Smooth muscle cell of the brain vasculature (primary cell): Measurements from ENCODE around the gene UBQLN4.
A peak's percentile ranks its signal among the peaks of the same experiment; 100 is the strongest.

ENCODE experiments used
- DNase-seq: peaks from one replicate; pipeline ENCODE4 v3.0.0-alpha.2; 2012; ENCODE audit warnings: low read depth, low spot score

The UBQLN4 gene

DNA sequence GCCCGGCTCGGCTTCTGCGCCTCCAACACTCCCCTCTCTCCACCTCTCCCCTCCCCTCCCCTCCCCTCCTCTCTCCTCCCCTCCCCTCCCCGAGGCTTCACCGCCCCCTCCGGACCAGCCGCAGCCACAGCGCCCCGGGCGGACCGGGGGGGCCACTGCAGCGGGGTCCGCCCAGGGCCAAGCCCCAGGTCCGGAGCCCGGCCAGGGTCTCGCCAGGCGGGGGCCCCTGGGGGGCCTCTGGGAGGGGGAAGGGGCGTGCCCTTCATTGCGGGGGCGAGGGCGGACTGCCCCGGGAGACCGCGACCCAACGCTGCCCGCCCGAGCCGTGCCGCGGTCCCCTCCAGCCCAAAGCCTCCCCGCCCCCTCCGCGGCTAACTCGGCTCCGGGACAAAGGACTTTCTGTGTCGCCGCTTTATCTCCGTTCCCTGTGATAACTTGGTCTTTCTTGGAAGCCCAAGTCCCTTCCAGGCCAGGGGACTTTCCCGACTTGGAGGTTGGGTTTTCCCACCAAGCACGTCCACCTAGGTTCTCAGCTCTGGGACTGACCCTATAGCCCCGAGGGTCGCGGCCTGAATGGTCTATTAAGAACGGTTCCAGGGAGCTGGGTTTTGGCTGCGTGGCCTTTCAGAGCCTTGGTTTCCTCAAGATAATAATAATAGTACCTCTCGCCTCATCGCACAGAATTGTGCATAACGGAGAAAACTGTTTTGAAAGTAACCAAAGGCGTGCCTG lies at the start of gene UBQLN4:
Gene UBQLN4, minus strand, starts transcription at position 31 of the 732 bp plus-strand sequence. CDS start 97 bp downstream, outside the sequence.
- DNase-seq, result no peak

DNA sequence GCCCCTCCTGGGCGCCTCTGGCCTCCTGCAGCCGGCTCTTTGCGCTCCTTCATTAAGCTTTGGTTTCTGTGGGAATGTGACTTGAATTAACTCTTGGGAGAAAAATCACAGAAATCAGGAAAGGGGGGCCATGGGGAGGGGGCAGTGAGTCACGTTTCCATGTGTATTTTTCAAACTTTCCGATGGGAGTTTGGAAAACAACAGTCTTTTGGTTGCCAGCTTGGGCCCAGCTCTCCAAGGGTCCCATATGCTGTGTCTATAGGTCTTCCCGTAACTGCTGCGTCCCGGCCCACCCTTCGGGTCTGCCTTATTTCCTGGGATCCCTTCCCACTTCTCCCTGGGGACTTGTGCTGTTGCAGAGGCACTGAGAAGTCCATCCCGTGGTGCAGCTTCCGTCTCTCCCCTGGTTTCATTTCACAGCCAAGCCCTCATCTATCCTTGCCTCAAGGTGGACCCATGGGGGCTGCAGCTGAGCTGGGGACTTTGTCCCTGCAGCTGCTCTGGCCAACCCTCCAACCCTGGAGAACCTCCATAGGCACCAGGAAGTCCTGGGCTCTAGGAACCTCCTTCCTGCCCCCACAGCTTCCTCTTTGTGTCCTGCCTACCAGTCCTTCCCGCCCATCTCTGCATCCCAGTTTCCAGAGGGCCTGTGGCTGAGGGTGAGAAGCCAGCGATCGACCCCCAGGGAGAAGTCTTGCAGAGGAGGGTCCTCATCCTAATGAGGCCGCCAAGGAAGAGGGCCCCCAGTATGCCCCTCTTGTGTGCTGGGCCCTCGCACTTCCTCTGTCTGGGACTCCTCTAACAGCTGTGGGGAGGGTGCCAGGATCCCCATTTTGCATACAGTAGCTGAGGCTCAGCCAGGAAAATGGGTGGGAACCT lies 49.3 kb upstream of the UBQLN4 start:
- no peak for DNase-seq

DNA sequence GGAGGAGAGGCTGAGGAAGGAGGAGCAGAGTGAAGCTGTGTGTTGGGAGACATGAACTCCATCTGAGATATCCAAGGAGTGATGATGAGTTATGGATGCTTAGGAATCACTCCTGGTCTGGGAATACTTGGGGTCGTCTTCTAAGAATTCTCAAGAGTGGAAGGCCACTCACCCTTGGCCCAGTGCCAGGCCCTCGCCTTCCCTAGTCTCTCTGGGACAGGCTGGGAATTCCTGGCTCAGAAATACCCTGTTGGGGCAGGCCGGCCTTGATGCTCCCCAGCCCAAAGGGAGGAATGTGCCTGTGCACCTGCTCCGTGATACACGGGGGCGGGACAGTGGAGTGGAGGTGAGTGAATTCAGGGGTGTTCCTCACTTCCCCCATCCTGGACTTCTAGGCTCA lies 48.3 kb upstream of the UBQLN4 start:
- no peak for DNase-seq

DNA sequence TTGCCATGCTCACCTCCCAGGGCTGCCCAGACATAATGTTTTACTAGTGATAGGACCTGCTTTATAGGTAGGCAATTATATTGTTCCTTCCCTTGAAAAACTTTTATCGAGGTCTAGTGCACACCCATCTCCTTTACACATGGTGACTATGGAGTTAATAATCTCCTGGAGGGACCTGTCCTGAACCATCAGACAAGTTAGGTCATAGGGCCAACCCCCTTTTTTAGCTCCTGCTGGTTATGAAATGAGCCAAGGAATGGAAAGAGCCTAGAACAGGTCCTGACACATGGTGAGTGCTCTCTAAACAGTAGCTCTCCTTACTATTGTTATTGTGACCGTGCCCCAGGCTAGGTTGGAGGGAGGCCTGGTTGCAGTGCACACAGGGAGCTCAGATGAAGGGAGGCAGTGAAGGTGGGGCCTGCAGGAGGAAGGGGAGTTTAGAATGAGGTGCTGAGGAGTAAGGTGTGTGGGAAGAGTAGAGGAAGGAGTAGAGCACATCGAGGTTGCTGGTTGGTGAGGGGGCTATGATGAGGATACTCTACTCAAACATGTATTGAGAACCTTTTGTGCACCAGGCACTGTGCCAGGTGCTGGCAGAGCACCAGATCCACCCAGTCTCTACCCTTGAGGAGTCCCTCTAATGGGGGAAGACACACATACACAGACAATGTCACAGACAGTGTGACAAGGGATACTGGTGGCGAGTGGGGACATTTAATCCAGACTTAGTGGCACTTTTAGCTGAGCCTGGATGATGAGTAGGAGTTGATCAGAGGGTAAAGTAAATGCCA lies 46.8 kb upstream of the UBQLN4 start:
- DNase-seq, result no peak

DNA sequence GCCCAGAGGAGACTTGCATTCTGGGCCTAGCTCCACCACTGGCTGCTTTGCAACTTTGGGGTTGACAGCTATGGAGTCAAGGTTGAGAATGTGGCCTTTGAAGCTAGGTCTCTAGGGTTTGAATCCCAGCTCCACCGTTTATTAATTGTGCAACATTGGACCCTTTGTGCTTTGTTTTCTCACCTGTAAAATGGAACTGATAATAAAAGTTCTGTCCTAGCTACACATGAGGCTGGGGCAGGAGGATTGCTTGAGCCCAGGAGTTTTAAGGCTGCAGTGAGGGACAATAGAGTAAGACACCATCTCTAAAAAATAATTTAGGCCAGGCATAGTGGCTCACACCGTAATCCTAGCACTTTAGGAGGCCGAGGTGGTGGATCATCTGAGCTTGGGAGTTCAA lies 45.7 kb upstream of the UBQLN4 start:
- DNase-seq, result no peak

DNA sequence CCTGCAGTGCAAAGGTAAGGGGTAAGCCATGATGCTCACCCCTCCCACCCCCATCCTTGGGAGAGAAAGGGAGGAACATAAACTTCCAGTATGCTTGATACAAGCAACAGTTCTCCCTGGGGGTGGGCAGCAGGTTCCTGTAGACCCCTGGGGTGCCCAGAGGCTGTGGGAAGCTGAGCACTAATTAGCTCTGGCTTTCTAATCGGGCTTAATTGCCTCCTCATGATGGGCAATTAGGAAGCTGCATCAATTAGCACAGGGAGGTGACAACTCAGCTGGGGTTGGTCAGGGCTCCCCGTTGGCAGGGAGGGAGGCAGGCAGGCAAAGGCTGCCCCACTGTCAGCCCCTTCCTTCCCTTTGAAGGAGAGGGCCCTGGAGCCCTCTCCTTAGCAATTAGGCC lies 45.2 kb upstream of the UBQLN4 start:
- no peak for DNase-seq

DNA sequence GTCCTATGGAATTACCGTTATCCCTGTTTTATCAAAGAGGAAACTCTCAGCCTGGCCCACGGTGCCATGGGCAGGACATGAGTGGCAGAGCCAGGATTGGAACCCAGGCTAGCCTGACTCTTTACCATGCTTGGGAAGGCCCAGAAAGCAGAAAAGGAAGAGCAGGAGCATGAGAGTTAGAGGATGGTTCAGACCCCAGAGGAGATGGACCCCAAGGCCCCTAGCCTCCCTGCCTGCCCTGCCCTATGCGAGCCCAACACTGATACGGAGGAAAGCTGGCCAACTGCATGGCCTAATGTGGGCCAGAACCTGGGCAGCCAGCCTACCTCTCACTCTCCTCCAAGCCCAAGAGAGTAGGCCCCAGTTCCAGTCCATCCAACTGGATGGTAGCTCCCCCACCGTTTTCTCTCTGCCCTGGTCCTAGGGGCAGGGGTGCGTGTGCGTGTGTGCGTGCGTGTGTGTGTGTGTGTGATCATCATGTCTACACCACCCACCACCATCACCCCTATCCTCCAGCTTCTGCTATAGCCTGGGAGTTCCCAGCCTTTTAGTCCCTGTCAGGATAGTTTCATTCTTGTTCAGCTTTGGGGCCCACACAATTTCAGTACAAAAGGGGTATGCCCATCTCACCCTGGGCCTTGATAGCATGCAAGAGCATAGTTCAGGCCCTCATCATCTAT lies 44.0 kb upstream of the UBQLN4 start:
- no peak for DNase-seq

DNA sequence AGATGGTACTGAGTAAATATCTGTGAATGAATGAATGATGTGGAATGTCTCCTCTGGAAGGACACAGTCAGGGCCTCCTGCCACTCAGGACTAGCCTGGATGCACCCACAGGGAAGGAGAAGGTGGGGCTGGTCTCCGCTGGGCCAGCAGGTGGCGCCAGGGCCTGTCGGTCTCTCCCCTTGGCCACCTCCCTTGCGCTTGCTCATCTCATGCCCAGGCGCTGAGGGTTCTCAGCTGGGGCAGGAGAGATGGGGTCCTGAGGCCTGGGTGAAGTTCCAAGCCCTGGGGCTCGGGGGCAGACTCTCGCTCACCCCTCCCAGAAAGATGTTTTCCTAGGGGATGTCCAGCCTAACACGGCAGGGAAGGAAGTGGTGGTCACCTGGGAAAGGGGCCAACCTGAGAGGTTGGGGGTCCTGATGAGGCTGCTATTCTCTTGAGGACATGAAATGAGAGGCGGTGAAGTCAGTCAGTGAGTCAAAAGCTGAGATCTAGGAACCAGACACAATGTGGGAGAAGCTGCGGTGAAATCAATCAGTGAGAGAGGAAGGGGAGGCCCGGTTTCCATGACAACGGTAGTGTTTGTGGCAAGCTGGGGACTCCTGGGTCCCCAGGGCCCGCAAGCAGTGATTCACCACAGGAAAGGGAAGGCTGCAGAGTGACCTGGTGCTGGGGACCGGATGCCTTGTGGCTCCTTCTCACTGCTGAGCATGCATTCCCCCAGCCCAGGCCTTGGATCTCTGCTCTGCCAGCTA lies 43.2 kb upstream of the UBQLN4 start:
- no peak for DNase-seq

DNA sequence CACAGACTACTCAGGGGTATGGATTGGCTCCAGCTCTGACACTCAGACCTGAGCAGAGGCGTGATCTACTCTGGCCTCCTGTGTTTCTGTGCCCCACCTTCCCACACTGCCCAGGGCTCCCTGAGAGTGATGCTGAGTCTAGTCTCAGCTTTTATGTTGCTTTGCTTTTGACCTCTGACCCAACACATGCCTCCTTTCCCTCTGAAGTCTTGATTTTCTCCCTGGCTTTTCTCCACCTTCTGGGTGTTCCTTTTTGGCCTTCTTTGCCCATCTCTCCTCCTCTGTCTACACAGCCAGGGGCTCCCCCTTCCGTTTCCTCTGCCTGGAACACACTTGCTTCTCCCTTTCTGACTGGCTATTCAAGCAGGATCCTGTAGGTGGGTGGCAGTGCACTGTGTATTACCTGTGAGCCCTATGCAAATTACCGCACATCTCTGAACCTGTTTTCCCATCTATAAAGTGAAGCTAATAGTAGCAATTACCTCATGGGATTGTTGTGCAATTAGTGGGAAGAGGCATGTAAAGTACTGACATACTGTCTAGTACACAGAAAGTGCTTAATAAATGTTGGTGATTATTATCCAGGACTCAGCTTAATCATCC lies 42.4 kb upstream of the UBQLN4 start:
- DNase-seq, result no peak

DNA sequence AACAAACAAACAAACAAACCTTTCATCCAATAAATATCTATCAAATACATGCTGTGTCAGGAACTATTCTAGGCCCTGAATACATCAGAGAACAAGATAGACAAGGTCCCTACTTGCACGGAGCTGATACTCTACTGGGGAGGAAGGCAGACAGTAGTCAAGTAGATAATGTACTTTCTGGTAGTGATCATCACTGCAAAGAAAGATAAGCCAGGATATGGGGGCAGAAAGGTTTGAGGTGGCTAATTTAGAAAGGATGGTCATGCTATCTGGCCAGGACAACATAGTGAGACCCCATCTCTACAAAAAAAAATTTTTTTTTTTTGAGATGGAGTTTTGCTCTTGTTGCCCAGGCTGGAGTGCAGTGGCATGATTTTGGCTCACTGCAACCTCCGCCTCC lies 38.0 kb upstream of the UBQLN4 start:
- DNase-seq, result no peak

DNA sequence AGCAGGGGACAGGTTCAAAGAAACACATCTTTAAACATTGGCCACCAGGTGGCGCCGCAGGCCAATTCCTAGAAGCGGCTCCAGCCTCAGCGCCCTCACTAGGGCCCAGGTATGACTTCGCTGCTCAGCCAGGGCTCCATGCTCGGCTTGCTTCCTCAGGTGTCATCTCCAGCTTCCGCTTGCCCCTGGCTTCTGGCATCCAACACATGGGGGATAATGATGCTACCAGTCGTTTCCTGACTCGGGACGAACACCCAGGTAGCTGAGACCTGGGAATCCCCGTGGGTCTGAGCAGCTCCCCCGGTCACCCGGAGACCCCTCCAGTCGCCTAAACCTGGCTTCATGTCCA lies 37.2 kb upstream of the UBQLN4 start:
- DNase-seq, result no peak

DNA sequence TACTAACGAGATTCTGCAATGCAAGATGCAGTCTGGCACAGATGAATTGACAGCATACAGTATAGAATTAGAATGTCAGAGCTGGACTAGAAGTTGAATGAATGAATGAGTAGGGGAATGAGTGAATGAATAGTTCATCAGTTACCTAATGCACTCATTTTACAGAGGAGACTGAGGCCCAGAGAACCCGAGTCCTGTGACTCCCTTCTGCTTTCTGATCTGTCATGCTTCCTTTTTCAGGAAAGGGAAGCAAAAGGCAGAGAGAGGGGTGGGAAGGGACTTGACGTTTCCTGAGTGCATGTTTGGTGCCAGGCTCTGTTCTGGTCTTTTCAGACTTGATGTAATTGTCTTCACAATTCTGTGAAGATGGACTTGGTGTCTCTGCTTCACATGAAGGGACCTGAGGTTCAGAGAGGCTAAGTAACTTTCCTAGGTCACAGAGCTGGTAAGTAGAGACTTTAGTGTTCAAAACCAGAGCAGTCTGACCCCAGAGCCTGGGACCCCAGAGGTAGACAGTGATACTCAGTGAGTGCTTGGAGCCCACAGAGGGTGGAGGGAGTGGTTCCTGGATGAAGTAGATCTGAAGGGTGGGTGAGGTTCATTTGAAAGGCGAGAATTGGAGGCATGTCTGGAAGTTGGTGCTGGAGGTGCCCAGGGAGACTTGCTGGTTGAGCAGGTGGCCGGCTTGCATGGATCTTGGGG lies 36.7 kb upstream of the UBQLN4 start:
- DNase-seq, result no peak

DNA sequence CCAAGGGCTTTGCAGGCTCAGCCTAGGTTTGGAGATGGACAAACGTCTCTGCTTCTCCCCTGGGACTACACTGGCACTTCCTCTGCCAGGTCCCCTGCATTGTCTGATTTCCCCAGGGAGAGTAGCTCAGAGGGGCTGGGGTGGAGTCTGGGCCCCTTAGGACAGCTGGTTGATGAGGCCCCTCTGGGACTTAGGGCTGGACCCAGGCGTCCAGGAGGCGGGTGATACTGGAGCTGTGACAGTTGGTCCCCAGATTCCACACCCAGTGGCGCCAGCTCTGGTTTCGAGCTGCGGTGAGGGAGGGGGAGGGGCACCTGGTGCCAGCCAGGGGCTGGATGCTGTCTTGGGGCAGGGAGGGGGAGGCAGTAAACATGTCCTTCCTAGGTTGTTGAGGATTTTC lies 36.1 kb upstream of the UBQLN4 start:
- DNase-seq, result no peak

DNA sequence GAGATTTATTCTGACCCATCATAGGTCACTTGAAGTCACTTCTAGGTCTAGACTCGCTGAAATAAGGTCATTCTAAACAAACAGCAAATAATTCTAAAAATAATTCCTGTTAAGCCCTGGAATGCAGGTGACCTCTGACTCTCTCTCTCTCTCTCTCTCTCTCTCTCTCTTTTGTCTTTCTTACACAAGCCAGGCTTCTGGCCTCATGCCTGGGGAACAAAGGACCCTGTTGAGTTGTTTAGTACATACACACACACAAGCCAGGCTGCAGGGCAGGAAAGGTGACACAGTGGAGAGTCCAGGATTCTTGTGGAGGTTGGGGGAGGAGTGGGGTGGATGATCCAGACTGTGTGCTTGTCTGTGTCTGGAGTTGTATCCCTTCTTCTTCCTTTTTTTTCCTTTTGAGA lies 32.7 kb upstream of the UBQLN4 start:
- peak; percentile 75 for DNase-seq

DNA sequence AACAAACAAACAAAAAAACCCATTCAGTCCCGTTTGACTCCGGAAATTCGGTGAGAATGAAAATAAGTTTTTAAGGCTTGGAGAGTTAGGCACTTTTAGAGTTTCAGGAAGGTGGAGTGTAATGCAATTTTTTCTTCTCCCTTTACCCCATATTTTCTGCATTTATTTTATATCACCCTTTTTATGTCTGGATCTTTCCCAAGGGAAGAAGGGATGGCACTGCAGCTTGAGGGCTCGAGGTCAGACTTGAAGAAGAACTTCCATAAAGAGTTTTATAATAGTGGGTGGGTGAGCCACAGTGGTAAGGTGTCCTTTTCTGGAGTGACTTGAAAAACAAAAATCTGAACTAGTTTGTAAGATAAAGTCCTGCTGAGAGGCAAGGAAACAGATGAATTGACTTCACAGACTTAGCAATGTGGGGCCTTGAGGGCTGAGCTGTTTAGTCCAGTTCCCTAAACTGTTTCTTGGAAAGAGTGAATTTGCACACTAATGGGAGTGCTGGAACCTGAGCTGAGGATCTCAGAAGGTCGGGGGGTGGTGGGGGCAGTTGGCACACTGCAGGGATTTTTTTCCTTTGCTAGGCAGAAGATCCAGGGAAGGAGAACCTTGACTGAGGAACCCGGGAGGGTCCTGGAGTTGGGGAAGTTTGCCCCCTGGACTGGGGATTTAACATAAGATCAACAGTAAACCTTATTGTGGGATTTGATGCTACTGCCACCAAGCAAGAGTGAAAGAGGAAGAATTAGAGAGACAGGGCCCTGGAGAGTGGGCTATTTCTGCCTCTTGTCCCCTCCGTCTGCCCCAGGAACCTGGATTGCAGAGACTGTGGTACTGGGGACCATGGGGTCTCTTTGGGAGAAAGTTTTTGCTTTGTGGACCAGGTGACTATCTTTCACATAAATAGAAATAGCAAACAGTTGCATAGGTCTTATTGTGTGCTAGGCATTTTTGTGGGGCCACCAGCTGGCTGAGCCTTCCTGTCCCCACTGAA lies 30.5 kb upstream of the UBQLN4 start:
- no peak for DNase-seq

DNA sequence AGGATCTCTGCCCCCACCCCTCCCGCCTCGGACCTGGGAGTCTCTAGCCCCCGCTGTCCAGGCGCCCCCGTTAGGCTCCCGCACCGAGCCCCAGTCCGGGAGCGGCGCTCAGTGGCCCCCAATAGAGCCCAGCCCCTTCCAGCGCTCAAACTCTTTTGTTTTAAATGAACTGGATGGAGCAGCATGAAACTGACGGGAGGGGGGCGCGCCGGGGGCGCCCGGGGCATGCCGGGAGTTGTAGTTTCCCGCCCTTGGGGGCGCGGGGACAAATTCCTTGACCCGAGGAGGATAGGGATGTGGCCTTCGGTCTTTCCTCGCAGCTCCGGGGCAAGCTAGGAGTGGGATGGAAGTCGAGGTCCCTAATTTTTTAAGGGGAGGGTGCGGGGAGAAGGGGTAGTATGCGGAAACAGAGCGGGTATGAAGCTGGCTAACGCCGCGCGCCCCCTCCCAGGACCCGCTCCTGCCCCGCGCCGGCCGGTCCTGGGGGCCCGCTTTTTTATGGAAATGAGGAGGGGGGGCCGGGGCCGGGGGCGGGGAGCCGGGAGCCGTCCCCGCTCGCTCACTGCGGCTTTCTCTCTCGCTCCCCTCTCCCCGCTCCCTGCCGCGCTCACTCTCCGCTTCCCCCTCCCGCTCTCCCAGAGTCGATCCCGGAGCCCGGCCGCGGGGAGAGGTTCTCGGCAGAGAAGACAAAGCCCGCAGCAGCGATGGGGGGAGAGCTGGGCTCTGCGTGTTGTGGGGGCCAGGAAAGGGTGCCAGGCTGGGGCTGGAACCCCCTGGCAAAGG lies 28.9 kb upstream of the UBQLN4 start, which contains the start of gene MEX3A:
Gene MEX3A, minus strand, starts transcription at position 157 of the 783 bp plus-strand sequence. CDS start 467 bp downstream, outside the sequence.
- DNase-seq, result no peak

DNA sequence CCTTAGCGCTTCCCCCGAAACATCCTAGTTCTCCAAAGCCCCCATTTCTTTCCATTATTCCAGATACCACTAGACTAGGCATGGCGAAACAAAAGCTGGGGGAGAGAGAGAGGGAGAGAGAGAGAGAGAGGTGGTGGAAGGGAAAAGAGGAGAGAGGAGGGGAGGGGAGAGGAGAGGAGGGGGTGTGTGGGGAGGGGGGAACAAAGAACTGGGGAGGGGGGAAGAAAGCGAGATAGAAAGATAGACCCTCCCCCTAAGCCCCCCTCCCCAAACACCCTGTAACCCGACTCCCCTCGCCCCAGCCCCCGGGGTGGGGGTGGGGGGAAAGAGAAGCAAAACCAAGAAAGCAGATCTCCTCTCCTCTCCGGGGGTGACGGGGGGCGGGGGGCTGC lies 28.3 kb upstream of the UBQLN4 start:
- no peak for DNase-seq
